NCI-H2196 treated with DMSO at 0.1 percent for 48 hours (cell line): ENCODE measurements around the gene CLIC3.
"Not testable (repeated sequence)": the region's sequence is repeated elsewhere in the genome, so short reads cannot be mapped to it uniquely, and the experiment has no call there.

Experiments
- DNase-seq: peaks from one replicate; lab custom pipeline; 2025; ENCODE audit not compliant: unreplicated experiment; lab: John Stamatoyannopoulos, UW

The CLIC3 gene

GRCh38 chr9:136996361-136997292 lies at the start of gene CLIC3:
TSS of gene CLIC3 (minus strand) at chr9:136996568. CDS start at chr9:136996543, 25 bp downstream.
- DNase-seq, result no peak

- DNase-seq, result no peak
Measured at GRCh38 chr9:137045294-137046087, 49.1 kb upstream of the CLIC3 start.

GRCh38 chr9:137044502-137045177 lies 48.3 kb upstream of the CLIC3 start:
- peak; percentile 78 for DNase-seq

GRCh38 chr9:137044037-137044436 lies 47.7 kb upstream of the CLIC3 start:
- DNase-seq, result no peak

- no peak for DNase-seq
Measured at GRCh38 chr9:137042751-137043727, 46.7 kb upstream of the CLIC3 start.

- no peak for DNase-seq
Measured at GRCh38 chr9:137041124-137041523, 44.8 kb upstream of the CLIC3 start.

GRCh38 chr9:137040568-137040967 lies 44.2 kb upstream of the CLIC3 start:
- DNase-seq, result no peak

- DNase-seq, result no peak
Measured at GRCh38 chr9:137039611-137040366, 43.4 kb upstream of the CLIC3 start.

- no peak for DNase-seq
Measured at GRCh38 chr9:137038916-137039315, 42.5 kb upstream of the CLIC3 start.

GRCh38 chr9:137037483-137037882 lies 41.1 kb upstream of the CLIC3 start:
- DNase-seq, result no peak

- DNase-seq, result no peak
Measured at GRCh38 chr9:137037035-137037434, 40.7 kb upstream of the CLIC3 start.

GRCh38 chr9:137035937-137036336 lies 39.6 kb upstream of the CLIC3 start:
- DNase-seq, result no peak

- no peak for DNase-seq
Measured at GRCh38 chr9:137035507-137035834, 39.1 kb upstream of the CLIC3 start.

GRCh38 chr9:137034709-137035506 lies 38.5 kb upstream of the CLIC3 start:
- DNase-seq, result peak; percentile 66

GRCh38 chr9:137034039-137034708 lies 37.8 kb upstream of the CLIC3 start:
- no peak for DNase-seq

- not testable (repeated sequence) for DNase-seq
Measured at GRCh38 chr9:137033481-137033880, 37.1 kb upstream of the CLIC3 start.

GRCh38 chr9:137032858-137033257 lies 36.5 kb upstream of the CLIC3 start:
- DNase-seq, result no peak
